ENCODE results near the gene GRID1.

Gene GRID1

GRCh38 chr10:86210416-86210815 is 156.2 kb downstream of the GRID1 start:
- FAIRE-seq (no peak), DNase-seq (ENCODE audit: insufficient read length, low spot score) (no peak)
- TF ChIP-seq POLR2AphosphoS5 (IDR thresholded peaks at IDR 0.05; ENCODE audit: low read depth, low read length) (no peak), SPI1 (IDR thresholded peaks at IDR 0.05; ENCODE audit: low read depth, low read length) (no peak), TAF1 (IDR thresholded peaks at IDR 0.05; ENCODE audit: low read depth, low read length) (no peak), POU2F2 (IDR thresholded peaks at IDR 0.05; ENCODE audit: low read depth, low read length) (no peak), POLR2A (IDR thresholded peaks at IDR 0.05; ENCODE audit: low read depth, low read length) (no peak), PAX5 (IDR thresholded peaks at IDR 0.05; ENCODE audit: insufficient read depth, low read length, severe bottlenecking) (no peak)

- TF ChIP-seq SPI1 (IDR thresholded peaks at IDR 0.05; ENCODE audit: low read depth, low read length) (no peak), TAF1 (IDR thresholded peaks at IDR 0.05; ENCODE audit: low read depth, low read length) (no peak), POLR2A (IDR thresholded peaks at IDR 0.05; ENCODE audit: low read depth, low read length) (no peak), PAX5 (IDR thresholded peaks at IDR 0.05; ENCODE audit: insufficient read depth, low read length, severe bottlenecking) (no peak), POU2F2 (IDR thresholded peaks at IDR 0.05; ENCODE audit: low read depth, low read length) (no peak), POLR2AphosphoS5 (IDR thresholded peaks at IDR 0.05; ENCODE audit: low read depth, low read length) (no peak)
- DNase-seq (ENCODE audit: insufficient read length, low spot score) = no peak
- no peak for FAIRE-seq
These were observed 156.9 kb downstream of the GRID1 start for GRCh38 chr10:86209726-86210125.

GRCh38 chr10:86207226-86207625 is 159.4 kb downstream of the GRID1 start:
- FAIRE-seq (no peak), DNase-seq (ENCODE audit: insufficient read length, low spot score) (no peak)
- no peak for TF ChIP-seq POU2F2 (IDR thresholded peaks at IDR 0.05; ENCODE audit: low read depth, low read length)
- TF ChIP-seq POLR2AphosphoS5 (IDR thresholded peaks at IDR 0.05; ENCODE audit: low read depth, low read length) = no peak
- TF ChIP-seq SPI1 (IDR thresholded peaks at IDR 0.05; ENCODE audit: low read depth, low read length) = no peak
- TF ChIP-seq POLR2A (IDR thresholded peaks at IDR 0.05; ENCODE audit: low read depth, low read length) = no peak
- TF ChIP-seq PAX5 (IDR thresholded peaks at IDR 0.05; ENCODE audit: insufficient read depth, low read length, severe bottlenecking) = no peak
- no peak for TF ChIP-seq TAF1 (IDR thresholded peaks at IDR 0.05; ENCODE audit: low read depth, low read length)

GRCh38 chr10:86206240-86206579 is 160.4 kb downstream of the GRID1 start:
- DNase-seq (ENCODE audit: insufficient read length, low spot score) (no peak), FAIRE-seq (no peak)
- TF ChIP-seq PAX5 (IDR thresholded peaks at IDR 0.05; ENCODE audit: insufficient read depth, low read length, severe bottlenecking) = no peak
- no peak for TF ChIP-seq SPI1 (IDR thresholded peaks at IDR 0.05; ENCODE audit: low read depth, low read length)
- no peak for TF ChIP-seq POU2F2 (IDR thresholded peaks at IDR 0.05; ENCODE audit: low read depth, low read length)
- TF ChIP-seq POLR2AphosphoS5 (IDR thresholded peaks at IDR 0.05; ENCODE audit: low read depth, low read length) = no peak
- TF ChIP-seq TAF1 (IDR thresholded peaks at IDR 0.05; ENCODE audit: low read depth, low read length) = no peak
- no peak for TF ChIP-seq POLR2A (IDR thresholded peaks at IDR 0.05; ENCODE audit: low read depth, low read length)

GRCh38 chr10:86205306-86206239 is 161.0 kb downstream of the GRID1 start:
- DNase-seq (ENCODE audit: insufficient read length, low spot score) = no peak
- no peak for FAIRE-seq
- no peak for TF ChIP-seq PAX5 (IDR thresholded peaks at IDR 0.05; ENCODE audit: insufficient read depth, low read length, severe bottlenecking)
- no peak for TF ChIP-seq POLR2AphosphoS5 (IDR thresholded peaks at IDR 0.05; ENCODE audit: low read depth, low read length)
- TF ChIP-seq POU2F2 (IDR thresholded peaks at IDR 0.05; ENCODE audit: low read depth, low read length) = no peak
- TF ChIP-seq TAF1 (IDR thresholded peaks at IDR 0.05; ENCODE audit: low read depth, low read length) = no peak
- TF ChIP-seq POLR2A (IDR thresholded peaks at IDR 0.05; ENCODE audit: low read depth, low read length) = no peak
- TF ChIP-seq SPI1 (IDR thresholded peaks at IDR 0.05; ENCODE audit: low read depth, low read length) = no peak

- TF ChIP-seq PAX5 (IDR thresholded peaks at IDR 0.05; ENCODE audit: insufficient read depth, low read length, severe bottlenecking) = no peak
- TF ChIP-seq SPI1 (IDR thresholded peaks at IDR 0.05; ENCODE audit: low read depth, low read length) = no peak
- TF ChIP-seq POU2F2 (IDR thresholded peaks at IDR 0.05; ENCODE audit: low read depth, low read length) = no peak
- TF ChIP-seq POLR2AphosphoS5 (IDR thresholded peaks at IDR 0.05; ENCODE audit: low read depth, low read length) = no peak
- no peak for TF ChIP-seq POLR2A (IDR thresholded peaks at IDR 0.05; ENCODE audit: low read depth, low read length)
- no peak for TF ChIP-seq TAF1 (IDR thresholded peaks at IDR 0.05; ENCODE audit: low read depth, low read length)
- no peak for FAIRE-seq
- no peak for DNase-seq (ENCODE audit: insufficient read length, low spot score)
These were observed 161.9 kb downstream of the GRID1 start for GRCh38 chr10:86204421-86205305.

- TF ChIP-seq POLR2AphosphoS5 (IDR thresholded peaks at IDR 0.05; ENCODE audit: low read depth, low read length) (no peak), POLR2A (IDR thresholded peaks at IDR 0.05; ENCODE audit: low read depth, low read length) (no peak), SPI1 (IDR thresholded peaks at IDR 0.05; ENCODE audit: low read depth, low read length) (no peak), PAX5 (IDR thresholded peaks at IDR 0.05; ENCODE audit: insufficient read depth, low read length, severe bottlenecking) (no peak), TAF1 (IDR thresholded peaks at IDR 0.05; ENCODE audit: low read depth, low read length) (no peak), POU2F2 (IDR thresholded peaks at IDR 0.05; ENCODE audit: low read depth, low read length) (no peak)
- no peak for DNase-seq (ENCODE audit: insufficient read length, low spot score)
- no peak for FAIRE-seq
These were observed 163.3 kb downstream of the GRID1 start for GRCh38 chr10:86203162-86203905.

GRCh38 chr10:86202226-86202735 is 164.3 kb downstream of the GRID1 start:
- DNase-seq (ENCODE audit: insufficient read length, low spot score) = no peak
- FAIRE-seq = no peak
- TF ChIP-seq POLR2AphosphoS5 (IDR thresholded peaks at IDR 0.05; ENCODE audit: low read depth, low read length) (no peak), POLR2A (IDR thresholded peaks at IDR 0.05; ENCODE audit: low read depth, low read length) (no peak), TAF1 (IDR thresholded peaks at IDR 0.05; ENCODE audit: low read depth, low read length) (no peak), SPI1 (IDR thresholded peaks at IDR 0.05; ENCODE audit: low read depth, low read length) (no peak), POU2F2 (IDR thresholded peaks at IDR 0.05; ENCODE audit: low read depth, low read length) (no peak), PAX5 (IDR thresholded peaks at IDR 0.05; ENCODE audit: insufficient read depth, low read length, severe bottlenecking) (no peak)

Data from GM12891 (cell line).